OCI-LY1 (cell line): ENCODE measurements around the gene UBR4.

Experiments used
- CTCF ChIP-seq: fragments of 200-600 bp; sonication (generic), shearing (Covaris generic); IDR thresholded peaks from 2 replicates; pipeline ENCODE4 v1.5.1; 2017; ENCODE audit warnings: mild to moderate bottlenecking, antibody characterized with exemption, low read length, moderate library complexity, mixed read lengths
- EZH2 ChIP-seq: fragments of 200-600 bp; sonication (generic), shearing (Covaris generic); IDR thresholded peaks from 2 replicates; pipeline ENCODE4 v1.8.0; 2017; ENCODE audit warnings: borderline replicate concordance, mixed run types, mild to moderate bottlenecking, antibody characterized with exemption, low read length, moderate library complexity, mixed read lengths

- TF ChIP-seq CTCF (no peak), EZH2 (no peak)
Measured at GRCh38 chr1:19163261-19163660, 46.8 kb downstream of the UBR4 start.
